ENCODE data around the gene NCKAP5. TPM values are rescaled to one million over a fixed set of nuclear protein-coding genes. Genes with fewer than 3 reads are reported as not detected.

Gene NCKAP5
- total RNA-seq, 2 experiments from 2014 or later, result not detected

- ChIA-PET POLR2A (no interaction called here), CTCF (no interaction called here)
Measured at GRCh38 chr2:133360882-133361281, 207.4 kb downstream of the NCKAP5 start.

- ChIA-PET CTCF (no interaction called here), POLR2A (no interaction called here)
Measured at GRCh38 chr2:133360190-133360589, 208.1 kb downstream of the NCKAP5 start.

GRCh38 chr2:133352719-133353118 lies 215.5 kb downstream of the NCKAP5 start:
- CTCF ChIA-PET, result no interaction called here
- POLR2A ChIA-PET, result no interaction called here

GRCh38 chr2:133346654-133347053 lies 221.6 kb downstream of the NCKAP5 start:
- CTCF ChIA-PET, result no interaction called here

GRCh38 chr2:133345638-133346037 lies 222.6 kb downstream of the NCKAP5 start:
- CTCF ChIA-PET, result no interaction called here
- POLR2A ChIA-PET, result no interaction called here

More at GRCh38 chr2:133346654-133347053, 221.6 kb downstream of the NCKAP5 start:
- POLR2A ChIA-PET, result no interaction called here

- CTCF ChIA-PET, result no interaction called here
- POLR2A ChIA-PET, result no interaction called here
Measured at GRCh38 chr2:133344849-133345248, 223.4 kb downstream of the NCKAP5 start.

- ChIA-PET CTCF (no interaction called here), POLR2A (no interaction called here)
Measured at GRCh38 chr2:133343018-133343352, 225.3 kb downstream of the NCKAP5 start.

GRCh38 chr2:133342286-133343017 lies 225.8 kb downstream of the NCKAP5 start:
- ChIA-PET POLR2A (no interaction called here), CTCF (no interaction called here)

- ChIA-PET POLR2A (no interaction called here), CTCF (no interaction called here)
Measured at GRCh38 chr2:133341575-133341974, 226.7 kb downstream of the NCKAP5 start.

GRCh38 chr2:133338224-133338623 lies 230.0 kb downstream of the NCKAP5 start:
- CTCF ChIA-PET, result no interaction called here

GRCh38 chr2:133334923-133335322 lies 233.3 kb downstream of the NCKAP5 start:
- CTCF ChIA-PET, result no interaction called here
- POLR2A ChIA-PET, result no interaction called here

More at GRCh38 chr2:133338224-133338623, 230.0 kb downstream of the NCKAP5 start:
- POLR2A ChIA-PET, result no interaction called here

GRCh38 chr2:133333181-133333580 lies 235.1 kb downstream of the NCKAP5 start:
- ChIA-PET POLR2A (no interaction called here), CTCF (no interaction called here)

- POLR2A ChIA-PET, result no interaction called here
- CTCF ChIA-PET, result no interaction called here
Measured at GRCh38 chr2:133331436-133331835, 236.8 kb downstream of the NCKAP5 start.

- CTCF ChIA-PET, result no interaction called here
- POLR2A ChIA-PET, result no interaction called here
Measured at GRCh38 chr2:133326652-133327397, 241.4 kb downstream of the NCKAP5 start.

GRCh38 chr2:133324150-133324561 lies 244.1 kb downstream of the NCKAP5 start:
- POLR2A ChIA-PET, result no interaction called here
- CTCF ChIA-PET, result no interaction called here

- CTCF ChIA-PET, result no interaction called here
Measured at GRCh38 chr2:133322909-133323308, 245.4 kb downstream of the NCKAP5 start.

GRCh38 chr2:133317178-133317577 lies 251.1 kb downstream of the NCKAP5 start:
- CTCF ChIA-PET, result no interaction called here
- POLR2A ChIA-PET, result no interaction called here

More at GRCh38 chr2:133322909-133323308, 245.4 kb downstream of the NCKAP5 start:
- POLR2A ChIA-PET, result no interaction called here

- ChIA-PET POLR2A (no interaction called here), CTCF (no interaction called here)
Measured at GRCh38 chr2:133316557-133316956, 251.7 kb downstream of the NCKAP5 start.

GRCh38 chr2:133315280-133315679 lies 253.0 kb downstream of the NCKAP5 start:
- ChIA-PET POLR2A (no interaction called here), CTCF (no interaction called here)

GRCh38 chr2:133314795-133315194 lies 253.5 kb downstream of the NCKAP5 start:
- ChIA-PET POLR2A (no interaction called here), CTCF (no interaction called here)

- ChIA-PET CTCF (no interaction called here), POLR2A (no interaction called here)
Measured at GRCh38 chr2:133312038-133312729, 256.1 kb downstream of the NCKAP5 start.
